HG02610 (cell line): ENCODE results near the gene PPP6R3.

Source experiments
- ATAC-seq: cut with Tn5 transposase; IDR thresholded peaks from one replicate; pipeline ENCODE4 v1.9.1; 2021; ENCODE audit warnings: mild to moderate bottlenecking, moderate library complexity; ENCODE audit not compliant: unreplicated experiment

The PPP6R3 gene

DNA sequence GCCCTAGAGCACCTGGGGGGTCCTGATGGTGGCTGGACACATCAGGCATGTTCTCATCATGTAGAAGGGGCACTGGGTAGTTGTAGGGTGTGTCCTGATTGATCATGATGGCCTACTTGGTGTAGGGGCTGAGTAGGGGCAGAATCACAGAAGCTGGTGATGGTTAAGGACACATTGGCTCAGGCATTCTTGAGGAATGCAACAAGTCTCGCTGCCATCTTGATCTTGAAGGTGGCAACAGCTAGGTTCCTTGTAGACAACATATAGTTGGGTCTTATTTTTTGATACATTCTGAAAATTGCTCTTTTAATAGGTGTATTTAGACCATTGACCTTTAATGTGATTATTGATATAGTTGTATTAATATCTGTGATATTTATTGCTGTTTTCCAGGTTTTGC lies 28.1 kb downstream of the PPP6R3 start:
- ATAC-seq: no peak

- no peak for ATAC-seq
These were observed 34.7 kb downstream of the PPP6R3 start for GRCh38 chr11:68495220-68495729.

DNA sequence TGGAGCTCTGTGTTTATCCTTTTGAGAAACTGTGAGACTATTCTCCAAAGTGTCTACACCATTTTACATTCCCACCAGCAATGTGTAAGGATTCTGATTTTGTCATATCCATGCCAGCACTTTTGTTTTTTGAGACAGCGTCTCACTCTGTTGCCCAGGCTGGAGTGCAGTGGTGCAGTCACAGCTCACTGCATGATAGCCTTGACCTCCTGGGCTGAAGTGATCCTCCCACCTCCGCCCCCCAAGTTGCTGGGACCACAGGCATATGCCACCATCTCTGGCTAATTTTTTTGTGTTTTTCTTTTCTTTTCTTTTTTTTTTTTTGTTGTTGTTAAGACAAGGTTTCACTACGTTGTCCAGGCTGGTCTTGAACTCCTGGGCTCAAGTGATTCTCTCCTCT lies 35.3 kb downstream of the PPP6R3 start:
- no peak for ATAC-seq

GRCh38 chr11:68497761-68498160 lies 37.2 kb downstream of the PPP6R3 start:
- ATAC-seq: no peak

- no peak for ATAC-seq
These were observed 37.8 kb downstream of the PPP6R3 start for GRCh38 chr11:68498321-68498720.

- ATAC-seq: no peak
These were observed 38.6 kb downstream of the PPP6R3 start for GRCh38 chr11:68498903-68499883.

- ATAC-seq: no peak
These were observed 39.7 kb downstream of the PPP6R3 start for GRCh38 chr11:68500206-68500605.

- ATAC-seq: no peak
These were observed 41.3 kb downstream of the PPP6R3 start for GRCh38 chr11:68501813-68502212.

DNA sequence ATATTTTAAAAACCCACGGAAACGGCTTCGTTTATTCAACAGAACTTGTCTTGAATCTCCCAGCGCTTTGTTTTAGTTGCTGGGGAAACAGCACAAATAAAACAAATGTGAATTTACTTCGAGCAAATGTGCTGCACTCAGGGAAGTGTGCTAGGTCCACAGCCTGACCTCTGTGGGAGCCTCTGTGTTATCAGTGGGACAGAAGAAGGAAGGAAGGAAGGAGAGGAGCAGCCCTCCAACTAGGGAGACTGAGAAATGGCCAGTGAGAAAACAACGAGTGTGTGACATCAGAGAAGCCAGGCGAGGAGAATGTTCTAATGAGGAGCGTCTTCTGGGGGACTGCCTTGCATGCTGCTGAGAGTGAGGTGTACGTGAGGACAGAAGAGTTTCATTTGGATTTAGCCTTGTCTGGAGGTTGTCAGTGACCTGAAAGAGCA lies 42.7 kb downstream of the PPP6R3 start:
- ATAC-seq: no peak

DNA sequence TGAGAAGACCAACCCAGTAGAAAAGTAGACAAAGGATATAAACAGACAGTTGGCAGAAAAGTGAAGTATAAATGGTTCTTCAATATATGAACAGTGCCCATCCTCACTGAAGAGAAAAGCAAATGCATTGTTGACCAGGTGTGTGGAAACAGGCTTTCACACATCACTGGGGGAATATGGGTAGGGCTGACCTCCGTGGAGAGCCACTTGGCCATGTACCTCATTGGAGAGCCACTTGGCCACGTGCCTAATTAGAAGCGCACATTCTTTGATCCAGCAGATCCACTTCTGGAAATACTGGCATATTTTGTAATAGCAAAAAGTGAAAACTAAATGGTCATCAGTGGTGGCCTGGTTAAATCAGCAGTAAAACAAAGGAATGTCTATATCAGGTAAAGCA lies 43.2 kb downstream of the PPP6R3 start:
- no peak for ATAC-seq

- ATAC-seq: no peak
These were observed 44.0 kb downstream of the PPP6R3 start for GRCh38 chr11:68504432-68505066.

- ATAC-seq: no peak
These were observed 45.0 kb downstream of the PPP6R3 start for GRCh38 chr11:68505596-68505995.

DNA sequence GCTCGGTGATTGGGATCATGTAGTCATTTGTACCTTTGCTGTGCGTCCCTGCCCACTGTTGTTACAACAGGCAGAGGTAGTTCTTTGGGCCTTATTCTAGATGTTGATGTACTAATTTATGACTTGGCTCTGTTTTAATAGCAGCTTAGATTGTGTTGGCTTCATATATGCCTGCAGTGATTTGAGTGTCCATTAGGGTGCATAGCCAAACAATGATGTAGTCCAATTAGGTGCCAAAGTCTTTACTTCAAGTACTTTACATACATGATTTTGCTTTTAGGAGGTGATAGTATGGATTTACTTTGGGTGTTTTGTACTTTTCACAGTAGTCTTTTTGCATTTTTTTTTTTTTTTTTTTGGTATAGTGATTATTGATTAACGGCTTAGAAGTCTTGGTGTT lies 46.4 kb downstream of the PPP6R3 start:
- no peak for ATAC-seq

- no peak for ATAC-seq
These were observed 47.9 kb downstream of the PPP6R3 start for GRCh38 chr11:68508425-68508824.

- no peak for ATAC-seq
These were observed 48.5 kb downstream of the PPP6R3 start for GRCh38 chr11:68509066-68509465.

GRCh38 chr11:68513930-68514487 lies 53.5 kb downstream of the PPP6R3 start:
- ATAC-seq: no peak

DNA sequence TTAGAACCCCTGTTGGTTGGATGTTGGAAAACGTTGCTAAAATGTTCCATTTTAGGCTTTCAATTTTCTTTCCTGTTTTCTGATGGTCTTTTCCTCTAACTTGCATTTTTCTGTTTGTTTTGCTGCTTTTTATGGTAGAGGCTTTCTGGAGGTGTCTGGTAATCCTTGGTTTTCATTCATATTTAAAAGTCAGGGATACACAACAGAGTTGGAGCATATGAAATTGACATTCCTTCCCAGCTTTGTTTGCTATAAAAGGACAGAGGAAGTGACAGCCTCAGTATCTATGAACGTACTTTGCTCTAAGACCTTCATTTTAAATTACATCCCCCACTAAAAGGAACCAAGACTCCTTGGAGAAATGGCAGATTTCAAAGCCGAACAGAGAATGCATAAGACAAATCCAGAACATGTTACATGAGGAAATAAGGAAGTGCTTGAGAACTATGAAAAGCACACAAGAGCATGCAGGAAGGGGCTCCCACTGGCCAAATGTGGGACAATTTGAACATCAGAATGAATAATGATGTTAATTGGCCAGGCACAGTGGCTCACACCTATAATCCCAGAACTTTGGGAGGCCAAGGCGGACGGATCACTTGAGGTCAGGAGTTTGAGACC lies 56.7 kb downstream of the PPP6R3 start:
- no peak for ATAC-seq

DNA sequence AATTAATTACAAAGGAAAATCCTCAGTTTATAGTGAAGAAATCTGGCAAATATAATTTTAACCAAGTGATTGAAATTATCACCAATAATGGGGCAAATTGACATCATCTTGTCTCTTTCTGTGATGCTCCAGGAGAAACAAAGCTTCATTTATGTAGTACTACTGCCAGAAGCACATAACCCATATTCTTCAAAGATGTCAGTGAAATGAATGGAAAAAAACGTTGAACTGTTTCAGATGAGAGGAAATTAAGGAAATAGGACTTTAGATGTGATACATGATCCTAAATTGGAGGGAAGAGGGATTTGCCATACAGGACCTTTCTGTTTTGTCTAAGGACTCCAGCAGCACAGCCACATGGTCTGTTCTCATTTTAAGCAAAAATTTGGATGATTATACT lies 57.6 kb downstream of the PPP6R3 start:
- no peak for ATAC-seq

- ATAC-seq: no peak
These were observed 61.6 kb downstream of the PPP6R3 start for GRCh38 chr11:68521969-68522652.

DNA sequence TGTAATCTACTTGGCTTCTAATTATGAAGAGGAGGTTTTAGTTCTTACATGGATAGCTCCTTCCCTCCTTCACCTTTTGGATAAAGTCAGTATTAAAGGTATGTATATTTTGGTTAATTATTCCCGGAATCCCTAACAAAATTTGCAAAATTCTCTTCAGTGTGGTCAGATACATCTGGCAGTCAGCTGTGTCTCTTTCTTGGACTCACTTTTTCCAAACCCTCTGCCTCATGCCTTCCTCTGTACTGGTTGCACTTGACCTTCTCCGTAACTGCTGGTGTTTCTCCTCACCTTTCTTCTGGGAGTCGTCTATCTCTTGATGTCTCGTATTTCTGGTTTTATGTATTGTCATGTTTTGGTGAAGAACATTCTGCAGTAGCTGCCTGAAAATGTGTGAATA lies 62.5 kb downstream of the PPP6R3 start:
- ATAC-seq: no peak

DNA sequence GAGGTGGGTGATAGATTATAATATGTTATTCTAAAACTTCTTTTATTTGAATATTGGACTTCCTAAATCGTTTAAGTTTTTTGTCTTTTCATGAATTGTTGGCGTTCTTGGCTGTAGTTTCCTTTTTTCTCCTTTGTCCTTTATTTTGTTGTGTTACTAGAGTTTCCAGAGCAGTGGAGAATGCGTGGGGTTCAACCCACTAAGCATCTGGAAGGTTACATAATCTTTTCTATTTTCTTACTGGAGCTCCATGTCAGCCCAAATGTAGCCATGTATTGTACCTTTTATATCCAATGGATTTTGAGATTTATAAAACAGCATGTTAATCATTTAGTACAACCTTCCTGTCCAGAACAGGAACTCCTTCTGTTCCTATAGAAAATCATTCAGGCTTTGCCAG lies 63.2 kb downstream of the PPP6R3 start:
- ATAC-seq: no peak
